Thyroid gland (tissue), 4 donors: ENCODE results near the gene PKP3.
"Not testable (repeated sequence)": the region's sequence is repeated elsewhere in the genome, so short reads cannot be mapped to it uniquely, and the experiment has no call there.

Experiments
- POLR2A ChIP-seq, 2 donors: fragments of 450-650 bp; IDR thresholded peaks; one replicate each; pipeline ENCODE4 v1.6.1; 2017; ENCODE audit warnings: antibody characterized with exemption in 2 of 2, mild to moderate bottlenecking in 2 of 2, moderate library complexity in 1 of 2
- TF ChIP-seq, protein P1 (sequence below), 6 experiments: fragments of 200-600 bp in 3 of 6; fragments of 450-650 bp in 3 of 6; sonication (generic) in 3 of 6; IDR thresholded peaks; one replicate each; pipeline ENCODE4 v1.5.1; 2016 to 2019; ENCODE audit warnings: antibody characterized with exemption in 6 of 6, mild to moderate bottlenecking in 2 of 6, inconsistent platforms in 1 of 6, moderate library complexity in 1 of 6

GRCh38 chr11:410711-411110 is 16.7 kb downstream of the PKP3 start:
- TF ChIP-seq, protein P1, sequence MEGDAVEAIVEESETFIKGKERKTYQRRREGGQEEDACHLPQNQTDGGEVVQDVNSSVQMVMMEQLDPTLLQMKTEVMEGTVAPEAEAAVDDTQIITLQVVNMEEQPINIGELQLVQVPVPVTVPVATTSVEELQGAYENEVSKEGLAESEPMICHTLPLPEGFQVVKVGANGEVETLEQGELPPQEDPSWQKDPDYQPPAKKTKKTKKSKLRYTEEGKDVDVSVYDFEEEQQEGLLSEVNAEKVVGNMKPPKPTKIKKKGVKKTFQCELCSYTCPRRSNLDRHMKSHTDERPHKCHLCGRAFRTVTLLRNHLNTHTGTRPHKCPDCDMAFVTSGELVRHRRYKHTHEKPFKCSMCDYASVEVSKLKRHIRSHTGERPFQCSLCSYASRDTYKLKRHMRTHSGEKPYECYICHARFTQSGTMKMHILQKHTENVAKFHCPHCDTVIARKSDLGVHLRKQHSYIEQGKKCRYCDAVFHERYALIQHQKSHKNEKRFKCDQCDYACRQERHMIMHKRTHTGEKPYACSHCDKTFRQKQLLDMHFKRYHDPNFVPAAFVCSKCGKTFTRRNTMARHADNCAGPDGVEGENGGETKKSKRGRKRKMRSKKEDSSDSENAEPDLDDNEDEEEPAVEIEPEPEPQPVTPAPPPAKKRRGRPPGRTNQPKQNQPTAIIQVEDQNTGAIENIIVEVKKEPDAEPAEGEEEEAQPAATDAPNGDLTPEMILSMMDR (IDR thresholded peaks at IDR 0.05) = not testable (repeated sequence)
- not testable (repeated sequence) for TF ChIP-seq POLR2A (IDR thresholded peaks at IDR 0.05)
